HCT116 (cell line): ENCODE measurements around the gene C15orf39. TPM values are rescaled to one million over a fixed set of nuclear protein-coding genes. Genes with fewer than 3 reads are reported as not detected.
"Not testable (repeated sequence)": the region's sequence is repeated elsewhere in the genome, so short reads cannot be mapped to it uniquely, and the experiment has no call there.

ENCODE experiments used
- ATAC-seq: fragments of 200-7000 bp; cut with Tn5 transposase; 2 replicates; pipeline ENCODE4 v1.9.1; 2020; ENCODE audit warnings: mild to moderate bottlenecking, moderate library complexity
- BruUV-seq: library from RNA; stranded (reverse); fragments of 400-500 nt; replicated peaks from 2 replicates; lab custom pipeline; 2021; lab: Mats Ljungman, UMichigan
- CTCF ChIA-PET: fragments of 300-600 bp; sonication (Branson Sonifier 250); formaldehyde crosslinking; loops from one replicate; lab custom pipeline; 2021; ENCODE audit warnings: antibody characterized with exemption; lab: Charles Lee
- POLR2A ChIA-PET: fragments of 300-600, 350-600 bp; sonication (Branson Sonifier 250); formaldehyde crosslinking; loops from one replicate; lab custom pipeline; 2021; ENCODE audit warnings: antibody characterized with exemption; lab: Charles Lee
- RAD21 ChIA-PET, 2 experiments: fragments of 300-600 bp; sonication (Branson Sonifier 250); formaldehyde crosslinking; loops; one replicate each; lab custom pipeline; 2023; ENCODE audit warnings: low total read pairs in 2 of 2; ENCODE audit not compliant: uncharacterized antibody in 2 of 2, unreplicated experiment in 2 of 2, low non-redundant PET in 1 of 2; lab: Charles Lee
- DNase-seq: peaks from one replicate; pipeline ENCODE4 v3.0.0-alpha.2; 2010; ENCODE audit warnings: low read depth, low spot score
- H2AFZ ChIP-seq: fragments of 200-600 bp; shearing (Covaris generic), sonication (generic); 2 replicates; pipeline ENCODE4 v1.6.1; 2017; ENCODE audit warnings: low read depth, mixed run types, mixed read lengths, antibody characterized with exemption, low read length; ENCODE audit not compliant: poor library complexity, severe bottlenecking
- H3K27ac ChIP-seq: 2 replicates; pipeline ENCODE4 v1.5.1; 2012; ENCODE audit warnings: low read depth, low read length
- H3K27me3 ChIP-seq: fragments of 200-600 bp; sonication (generic); 2 replicates; pipeline ENCODE4 v1.6.1; 2016; ENCODE audit warnings: mixed run types, low read length, mixed read lengths; ENCODE audit not compliant: insufficient read depth
- H3K36me3 ChIP-seq, 2 experiments: fragments of 200-500 bp in 1 of 2; fragments of 200-600 bp in 1 of 2; sonication (Bioruptor generic) in 1 of 2; sonication (generic) in 1 of 2; 2 replicates each; pipeline versions ENCODE4 v1.5.1 to v1.6.1; 2014 to 2016; ENCODE audit warnings: low read length in 2 of 2, inconsistent platforms in 1 of 2, mixed read lengths in 1 of 2, mixed run types in 1 of 2; ENCODE audit not compliant: insufficient read depth in 2 of 2, control insufficient read depth in 1 of 2
- H3K4me1 ChIP-seq, 2 experiments: fragments of 200-600 bp in 1 of 2; sonication (generic) in 1 of 2; 2 replicates each; pipeline versions ENCODE4 v1.5.1 to v1.6.1; 2012 to 2017; ENCODE audit warnings: low read length in 2 of 2, inconsistent platforms in 1 of 2, mild to moderate bottlenecking in 1 of 2, mixed read lengths in 1 of 2, mixed run types in 1 of 2, moderate library complexity in 1 of 2; ENCODE audit not compliant: insufficient read depth in 2 of 2, control insufficient read depth in 1 of 2
- H3K4me2 ChIP-seq: fragments of 200-600 bp; sonication (generic); 2 replicates; pipeline ENCODE4 v1.6.1; 2017; ENCODE audit warnings: mixed run types, low read length, mixed read lengths
- H3K4me3 ChIP-seq, 2 experiments: fragments of 200-600 bp in 1 of 2; sonication (generic) in 1 of 2; replicated peaks in 1 of 2; 2 replicates each; pipeline ENCODE4 v1.5.1; 2011 to 2016; ENCODE audit warnings: low read length in 2 of 2, control low read depth in 1 of 2, low read depth in 1 of 2, mild to moderate bottlenecking in 1 of 2, mixed read lengths in 1 of 2, mixed run types in 1 of 2
- H3K79me2 ChIP-seq: fragments of 200-600 bp; sonication (generic); 2 replicates; pipeline ENCODE4 v1.6.1; 2017; ENCODE audit warnings: mild to moderate bottlenecking, mixed run types, low read length, moderate library complexity, mixed read lengths; ENCODE audit not compliant: insufficient read depth
- H3K9ac ChIP-seq: fragments of 200-600 bp; sonication (generic); 2 replicates; pipeline ENCODE4 v1.6.1; 2016; ENCODE audit warnings: low read length, mixed read lengths
- H3K9me2 ChIP-seq: fragments of 200-600 bp; sonication (generic), shearing (Covaris generic); 2 replicates; pipeline ENCODE4 v1.6.1; 2017; ENCODE audit warnings: mixed run types, mild to moderate bottlenecking, moderate library complexity; ENCODE audit not compliant: insufficient read depth
- H3K9me3 ChIP-seq, 2 experiments: fragments of 200-500 bp in 1 of 2; fragments of 200-600 bp in 1 of 2; sonication (Bioruptor generic) in 1 of 2; sonication (generic) in 1 of 2; 2 replicates each; pipeline ENCODE4 v1.6.1; 2014 to 2017; ENCODE audit warnings: low read length in 2 of 2, mixed read lengths in 2 of 2, inconsistent platforms in 1 of 2, low read depth in 1 of 2, mild to moderate bottlenecking in 1 of 2, mixed run types in 1 of 2, moderate library complexity in 1 of 2; ENCODE audit not compliant: control insufficient read depth in 1 of 2, insufficient read depth in 1 of 2
- H4K20me1 ChIP-seq: fragments of 200-600 bp; sonication (generic), shearing (Covaris generic); 2 replicates; pipeline ENCODE4 v1.6.1; 2017; ENCODE audit warnings: mixed run types, mild to moderate bottlenecking, moderate library complexity; ENCODE audit not compliant: insufficient read depth
- EZH2phosphoT487 ChIP-seq: fragments of 200-600 bp; IDR thresholded peaks from 2 replicates; pipeline ENCODE4 v1.6.1; 2018; ENCODE audit warnings: antibody characterized with exemption, borderline replicate concordance
- FOSL1 ChIP-seq: IDR thresholded peaks from 2 replicates; pipeline ENCODE4 v1.6.1; 2012; ENCODE audit warnings: low read depth
- JUND ChIP-seq: IDR thresholded peaks from 2 replicates; pipeline ENCODE4 v1.6.1; 2012
- MAX ChIP-seq: IDR thresholded peaks from 2 replicates; pipeline ENCODE4 v1.6.1; 2012
- POLR2AphosphoS5 ChIP-seq: IDR thresholded peaks from 2 replicates; pipeline ENCODE4 v1.6.1; 2011; ENCODE audit warnings: mild to moderate bottlenecking, low read depth, low read length, moderate library complexity
- RAD21 ChIP-seq: IDR thresholded peaks from 2 replicates; pipeline ENCODE4 v1.6.1; 2012; ENCODE audit warnings: low read depth, mild to moderate bottlenecking
- SRF ChIP-seq: IDR thresholded peaks from 2 replicates; pipeline ENCODE4 v1.6.1; 2012; ENCODE audit warnings: low read depth
- TCF7L2 ChIP-seq: IDR thresholded peaks from 2 replicates; pipeline ENCODE4 v1.7.0; 2011; ENCODE audit warnings: borderline replicate concordance, inconsistent platforms; ENCODE audit not compliant: insufficient read depth, insufficient read length; ENCODE audit errors: extremely low read depth
- YY1 ChIP-seq: IDR thresholded peaks from 2 replicates; pipeline ENCODE4 v1.6.1; 2011; ENCODE audit warnings: low read length, low read depth, moderate library complexity, mild to moderate bottlenecking; ENCODE audit not compliant: insufficient replicate concordance; ENCODE audit errors: extremely low read depth
- ZNF274 ChIP-seq: fragments of 200-500 bp; sonication (Bioruptor generic); IDR thresholded peaks from 2 replicates; pipeline ENCODE4 v1.6.1; 2014; ENCODE audit warnings: mild to moderate bottlenecking, low read depth, low read length, inconsistent platforms
- intact Hi-C: fragments of 100-400 bp; cut with micrococcal nuclease; formaldehyde crosslinking; loops from 2 replicates; pipeline ENCODE4 v1.10.0; 2022
- total RNA-seq: library from RNA; stranded (reverse); gene quantifications from one replicate; pipeline ENCODE4 v1.2.1, GENCODE V29; 2021; ENCODE audit not compliant: unreplicated experiment

C15orf39 gene
- total RNA-seq, 1 experiment from 2014 or later = 29.3 TPM

- no peaks in the 10 kb centered on the region for H3K36me3 ChIP-seq
- no peaks in the 10 kb centered on the region for H3K9me3 ChIP-seq
- DNase-seq = no peak
- H3K9me2 ChIP-seq = no peaks in the 10 kb centered on the region
- no peak overlapping the region for H3K4me2 ChIP-seq
- H3K4me1 ChIP-seq = no peaks in the 10 kb centered on the region
- TF ChIP-seq EZH2phosphoT487 (no peak), JUND (no peak), RAD21 (no peak), TCF7L2 (no peak), YY1 (no peak), SRF (no peak), POLR2AphosphoS5 (no peak), FOSL1 (no peak), ZNF274 (no peak), MAX (no peak)
- no peaks in the 10 kb centered on the region for H3K79me2 ChIP-seq
- ChIA-PET CTCF (no interaction called here), RAD21 (no interaction called here), POLR2A (no interaction called here)
- H4K20me1 ChIP-seq = no peaks in the 10 kb centered on the region
- no peak overlapping the region for H3K9ac ChIP-seq
- H3K27ac ChIP-seq = no peak overlapping the region
- H3K27me3 ChIP-seq = no peaks in the 10 kb centered on the region; the same call in 1 of the 2 replicates
- no peak overlapping the region for H2AFZ ChIP-seq
- H3K4me3 ChIP-seq = no peak overlapping the region
- no TSS peak for BruUV-seq
- intact Hi-C loops = no loop called here
- no peak for ATAC-seq
Observed at GRCh38 chr15:75238150-75238549, 36.5 kb downstream of the C15orf39 start.

- H3K4me1 ChIP-seq, CTCF ChIA-PET, H3K9ac ChIP-seq, POLR2A ChIA-PET, intact Hi-C loops, H3K36me3 ChIP-seq, H3K9me2 ChIP-seq, H3K4me3 ChIP-seq, BruUV-seq, H3K27ac ChIP-seq, H4K20me1 ChIP-seq, H3K9me3 ChIP-seq, RAD21 ChIA-PET, H3K79me2 ChIP-seq, DNase-seq, H2AFZ ChIP-seq, ATAC-seq, H3K4me2 ChIP-seq: not testable (repeated sequence)
- peaks cover 27% of the 10 kb centered on the region for H3K27me3 ChIP-seq
Observed at GRCh38 chr15:75245741-75246140, 44.1 kb downstream of the C15orf39 start.

- CTCF ChIA-PET, BruUV-seq: not testable (repeated sequence)
Observed at GRCh38 chr15:75248991-75249390, 47.3 kb downstream of the C15orf39 start.

More at GRCh38 chr15:75248991-75249390, 47.3 kb downstream of the C15orf39 start:
- DNase-seq, POLR2A ChIA-PET, H3K79me2 ChIP-seq, H3K27ac ChIP-seq, RAD21 ChIA-PET, H4K20me1 ChIP-seq, ATAC-seq, H3K4me3 ChIP-seq, H3K9me2 ChIP-seq, H3K9me3 ChIP-seq, H2AFZ ChIP-seq, H3K4me1 ChIP-seq, intact Hi-C loops, H3K36me3 ChIP-seq, H3K9ac ChIP-seq, H3K4me2 ChIP-seq: not testable (repeated sequence)
- H3K27me3 ChIP-seq = peaks cover 28% of the 10 kb centered on the region
